SK-N-MC (cell line): ENCODE results near the gene FOXD1.
"Not testable (repeated sequence)": the region's sequence is repeated elsewhere in the genome, so short reads cannot be mapped to it uniquely, and the experiment has no call there.

Source experiments
- EZH2 ChIP-seq: fragments of 200-600 bp; sonication (generic); IDR thresholded peaks from one replicate; pipeline ENCODE4 v1.6.1; 2017; ENCODE audit warnings: antibody characterized with exemption
- POLR2AphosphoS5 ChIP-seq: IDR thresholded peaks from 2 replicates; pipeline ENCODE4 v1.6.1; 2012; ENCODE audit warnings: mild to moderate bottlenecking, low read depth, low read length, borderline replicate concordance

GRCh38 chr5:73468638-73469037 is 20.1 kb upstream of the FOXD1 start:
- TF ChIP-seq EZH2, POLR2AphosphoS5: not testable (repeated sequence)
